Activated naive CD4-positive, alpha-beta T cell treated with Interleukin-2 at 50 U/mL for 16 hours (primary cell): Measurements from ENCODE around the gene PDK4.
"Not testable (repeated sequence)": the region's sequence is repeated elsewhere in the genome, so short reads cannot be mapped to it uniquely, and the experiment has no call there.

Experiments
- DNase-seq: peaks from one replicate; pipeline ENCODE4 v3.0.0-alpha.2; 2020

The PDK4 gene

DNA sequence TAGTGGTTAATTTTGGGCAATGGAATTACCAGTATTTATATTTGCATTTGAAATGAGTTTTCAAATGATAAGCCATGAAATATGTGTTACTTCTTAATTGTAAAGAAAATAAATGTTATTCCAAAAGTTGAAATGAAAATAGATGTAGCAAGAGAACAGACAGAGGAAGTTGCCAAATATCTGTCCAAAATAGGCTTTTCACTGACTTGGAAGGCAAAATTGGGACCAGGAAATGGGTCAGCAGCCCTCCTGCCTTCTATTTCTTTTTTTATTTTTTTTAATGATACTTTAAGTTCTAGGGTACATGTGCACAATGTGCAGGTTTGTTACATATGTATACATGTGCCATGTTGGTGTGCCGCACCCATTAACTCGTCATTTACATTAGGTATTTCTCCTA is 8.1 kb upstream of the PDK4 start:
- not testable (repeated sequence) for DNase-seq

DNA sequence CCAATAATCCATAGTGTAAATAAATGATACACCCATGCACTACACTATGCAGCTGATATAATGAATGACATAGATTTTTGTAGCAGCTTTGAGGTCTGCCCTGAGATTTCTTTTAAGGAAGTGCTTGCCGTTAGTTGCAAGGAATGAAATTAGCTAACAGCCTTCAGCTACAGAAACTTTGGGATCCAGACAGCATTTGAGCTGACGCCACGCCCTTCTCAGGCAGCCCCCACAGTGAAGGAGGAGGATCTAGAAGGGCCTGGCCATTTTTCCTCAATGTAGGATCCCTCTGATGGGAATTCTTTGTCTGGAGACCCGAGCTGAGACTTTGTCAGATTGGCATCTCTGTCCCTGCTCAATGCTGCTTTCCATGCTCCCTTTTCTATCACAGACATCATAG is 6.1 kb upstream of the PDK4 start:
- no peak for DNase-seq

DNA sequence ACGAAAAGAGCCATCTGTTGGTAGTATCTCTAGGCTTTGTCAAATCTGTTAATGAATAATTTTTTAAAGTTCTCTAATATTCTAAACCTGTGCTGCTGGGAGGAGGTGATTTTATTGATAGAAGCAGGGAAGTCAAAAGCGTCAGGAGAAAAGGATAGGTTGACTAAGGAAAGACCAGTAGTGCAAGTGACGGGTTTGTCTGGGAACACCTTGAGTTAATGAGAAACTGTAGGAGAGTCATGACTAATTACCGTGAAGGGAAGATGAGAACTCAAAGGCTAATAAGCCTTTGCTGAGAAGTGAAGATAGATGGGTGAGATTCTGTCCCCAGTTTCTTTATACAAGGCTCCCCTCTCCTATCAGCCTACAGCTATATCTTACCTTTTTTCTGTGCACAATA is 5.0 kb upstream of the PDK4 start:
- no peak for DNase-seq

DNA sequence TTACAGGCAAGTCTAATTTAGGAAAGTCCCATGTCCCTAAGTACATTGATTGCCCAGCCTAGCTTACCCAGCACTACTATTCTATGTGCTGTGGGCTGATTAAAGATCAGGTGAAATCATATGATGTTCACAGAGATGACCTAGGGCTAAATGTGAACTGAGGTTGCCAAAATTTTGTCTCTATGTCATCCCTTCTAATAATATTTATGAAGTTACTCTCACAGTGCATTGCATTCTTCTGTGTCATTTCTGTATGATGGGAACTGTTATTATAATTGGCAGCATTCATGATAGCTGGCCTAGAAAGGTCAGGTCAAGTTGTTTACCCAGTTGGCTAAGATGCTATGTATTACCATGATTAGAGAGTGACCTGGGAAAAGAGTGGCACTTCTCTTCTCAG is 2.8 kb upstream of the PDK4 start:
- no peak for DNase-seq

GRCh38 chr7:95598511-95598910 is 2.2 kb upstream of the PDK4 start:
- DNase-seq = no peak

DNA sequence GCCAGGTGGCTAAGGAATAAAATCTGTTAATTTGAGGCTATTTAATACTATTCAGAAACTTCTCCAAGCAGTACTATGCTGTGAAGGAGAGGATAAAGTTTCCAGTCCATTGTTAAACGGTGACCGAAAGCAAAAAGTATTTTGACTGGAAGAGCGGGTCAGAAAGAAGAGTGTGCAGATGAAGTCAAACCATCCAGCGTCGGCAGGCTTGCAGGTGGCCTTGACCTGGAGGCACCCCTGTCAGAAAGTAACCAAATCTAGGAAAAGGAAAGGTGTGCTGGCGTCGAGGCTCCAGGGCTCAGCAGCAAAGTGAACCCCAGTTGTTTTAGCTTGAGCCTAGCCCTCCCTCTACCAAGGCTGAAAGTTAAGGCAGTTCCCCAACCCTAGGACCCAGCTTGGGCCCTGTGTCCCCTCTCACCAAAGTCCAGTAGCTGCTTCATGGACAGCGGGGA is 544 bp downstream of the PDK4 start:
- no peak for DNase-seq

DNA sequence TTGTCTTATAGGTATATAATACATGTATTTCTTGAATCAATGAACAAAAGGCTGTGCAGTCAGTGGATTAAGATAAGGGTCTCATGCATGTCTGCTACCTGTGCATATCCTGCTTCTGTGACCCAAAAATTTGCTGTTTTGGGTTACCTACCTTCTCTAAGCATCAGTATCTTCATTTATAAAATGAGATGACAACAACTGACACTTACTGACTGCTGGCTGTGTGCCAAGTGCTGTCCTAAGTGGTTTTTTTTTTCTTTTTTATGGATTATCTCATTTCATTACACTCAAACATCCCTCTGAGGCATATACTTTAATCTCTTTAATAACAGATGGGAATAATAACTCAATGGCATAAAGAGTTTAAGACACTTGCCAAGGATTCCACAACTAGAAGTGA is 2.1 kb downstream of the PDK4 start:
- DNase-seq = no peak

GRCh38 chr7:95593343-95593742 is 3.0 kb downstream of the PDK4 start:
- DNase-seq = no peak

DNA sequence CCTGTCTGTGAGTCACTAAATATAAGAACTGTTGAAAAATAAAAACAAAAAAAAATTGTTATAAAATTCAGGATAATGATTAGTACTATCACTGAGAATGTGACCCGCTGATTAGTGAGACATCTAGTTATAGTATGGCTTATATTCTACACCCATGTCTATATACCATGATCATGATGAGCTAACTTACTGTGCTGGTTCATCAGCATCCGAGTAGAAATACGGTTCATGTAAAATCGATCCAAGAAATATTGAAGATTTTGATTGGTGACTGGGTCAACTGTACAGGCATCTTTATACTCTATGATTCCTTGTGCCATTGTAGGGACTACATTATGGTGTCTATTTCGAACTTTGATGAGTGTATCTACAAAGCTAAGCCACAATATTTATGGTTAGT is 3.7 kb downstream of the PDK4 start:
- no peak for DNase-seq

GRCh38 chr7:95590387-95591248 is 5.7 kb downstream of the PDK4 start:
- DNase-seq = no peak

DNA sequence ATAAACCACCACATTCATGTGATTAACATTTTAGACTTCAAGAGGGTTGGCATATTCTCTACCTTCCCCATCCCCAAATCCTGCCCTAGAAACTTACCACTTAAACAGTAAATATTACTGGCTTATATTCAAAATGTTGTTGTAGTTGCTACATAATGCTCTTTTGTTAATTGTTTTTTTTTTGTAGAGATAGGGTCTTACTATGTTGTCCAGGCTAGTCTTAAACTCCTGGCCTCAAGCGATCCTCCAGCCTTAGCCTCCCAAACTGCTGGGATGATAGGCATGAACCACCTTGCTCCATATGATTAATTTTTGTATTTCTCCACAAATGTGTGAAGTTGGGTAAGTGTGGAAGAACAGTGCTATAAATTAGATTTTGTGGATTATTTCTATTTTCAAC is 6.5 kb downstream of the PDK4 start:
- DNase-seq = no peak

GRCh38 chr7:95589031-95589430 is 7.3 kb downstream of the PDK4 start:
- DNase-seq = no peak

DNA sequence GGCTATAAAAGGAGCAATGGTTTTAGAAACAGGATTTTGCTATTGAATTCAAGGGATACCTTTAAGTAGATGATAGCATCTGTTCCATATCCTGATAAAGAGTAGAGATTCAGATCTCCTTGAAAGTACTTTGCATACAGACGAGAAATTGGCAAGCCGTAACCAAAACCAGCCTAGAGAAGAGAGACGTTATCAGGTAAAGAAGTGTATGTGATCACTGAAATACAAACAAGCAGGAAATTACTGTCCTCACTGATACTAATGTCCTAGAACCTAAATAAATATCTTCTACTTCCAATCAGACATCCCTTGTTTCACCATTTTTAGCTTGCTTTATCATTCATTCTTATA is 9.4 kb downstream of the PDK4 start:
- no peak for DNase-seq

GRCh38 chr7:95585426-95585789 is 10.9 kb downstream of the PDK4 start:
- DNase-seq = no peak

- DNase-seq = no peak
These were observed 11.4 kb downstream of the PDK4 start for GRCh38 chr7:95584769-95585425.

- no peak for DNase-seq
These were observed 12.3 kb downstream of the PDK4 start for GRCh38 chr7:95583834-95584621.

DNA sequence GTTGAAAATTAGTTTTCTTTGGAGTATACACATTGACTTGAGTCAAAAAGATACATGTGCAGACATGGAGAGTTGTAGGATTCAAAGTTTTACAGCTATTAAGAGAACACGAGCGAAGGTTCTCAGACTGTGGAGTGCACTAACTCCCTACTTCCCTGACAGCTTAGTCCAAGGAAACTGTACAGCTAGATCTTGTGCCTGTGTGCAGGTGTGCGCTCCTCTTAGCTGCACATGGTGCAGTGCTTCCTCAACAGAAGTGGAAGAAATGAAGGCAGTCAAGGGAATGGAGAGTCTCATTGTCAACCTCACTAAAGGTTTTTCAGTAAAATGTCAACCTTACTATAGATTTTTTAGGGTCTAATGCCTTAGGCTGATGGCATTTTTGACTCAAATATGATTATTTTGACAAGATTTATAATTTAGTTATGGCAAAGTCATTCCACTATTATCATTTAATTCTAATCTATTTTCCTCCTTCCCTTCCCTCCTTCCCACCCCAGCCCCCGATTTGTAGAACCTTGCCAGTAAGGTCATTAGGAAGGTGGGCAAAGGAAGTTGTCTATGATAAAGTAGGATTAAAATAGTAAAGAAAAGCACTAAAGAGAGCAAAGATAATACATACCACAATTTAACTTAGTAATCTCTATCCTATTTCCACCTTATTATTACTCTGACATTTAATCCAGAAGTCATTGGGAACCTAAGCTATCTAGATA is 13.6 kb downstream of the PDK4 start:
- DNase-seq = no peak

DNA sequence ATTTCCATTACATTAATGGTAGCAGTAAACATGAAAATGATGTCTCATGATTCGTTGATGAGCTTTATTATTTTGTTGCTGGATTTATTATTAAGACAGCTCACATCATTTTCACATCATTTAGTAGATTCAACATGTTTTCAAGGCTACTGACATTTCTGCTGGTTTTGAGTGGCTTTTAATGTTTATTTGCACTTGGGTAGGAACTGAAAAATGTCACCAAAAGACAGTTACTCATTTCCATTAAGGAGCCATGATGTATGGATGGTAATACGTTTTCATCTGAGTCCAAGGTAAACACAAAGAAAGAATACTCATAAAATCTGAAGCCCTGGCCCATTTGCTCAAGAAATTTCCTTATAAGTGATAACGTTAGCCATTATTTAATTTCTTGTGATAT is 14.8 kb downstream of the PDK4 start:
- DNase-seq = no peak

DNA sequence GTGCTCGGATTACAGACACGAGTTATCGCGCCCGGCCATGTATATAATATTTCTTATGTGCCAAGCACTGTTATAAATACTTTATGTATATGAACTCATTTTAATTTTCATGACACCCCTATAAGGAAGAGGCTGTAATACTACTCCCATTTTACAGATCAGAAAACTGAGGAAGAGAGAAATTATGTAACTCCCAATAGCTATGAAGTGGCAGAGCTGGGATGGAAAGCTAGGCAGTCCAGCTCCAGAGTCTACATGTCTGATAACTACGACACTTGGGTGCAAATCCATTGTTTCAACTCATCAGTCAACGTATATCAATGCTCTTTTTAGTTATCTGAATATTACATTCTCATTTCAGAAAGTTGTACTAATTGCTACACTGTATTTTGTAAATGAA is 17.0 kb downstream of the PDK4 start:
- DNase-seq = no peak

GRCh38 chr7:95578299-95578855 is 17.9 kb downstream of the PDK4 start:
- no peak for DNase-seq

- DNase-seq = no peak
These were observed 19.2 kb downstream of the PDK4 start for GRCh38 chr7:95577137-95577536.

- no peak for DNase-seq
These were observed 26.6 kb downstream of the PDK4 start for GRCh38 chr7:95569720-95570119.

GRCh38 chr7:95560674-95561073 is 35.6 kb downstream of the PDK4 start:
- DNase-seq = no peak
